NCI-H2227 (cell line): ENCODE data around the gene MMP26.
"Not testable (repeated sequence)": the region's sequence is repeated elsewhere in the genome, so short reads cannot be mapped to it uniquely, and the experiment has no call there.

ENCODE experiments used
- DNase-seq: peaks from one replicate; lab custom pipeline; 2025; ENCODE audit not compliant: unreplicated experiment; lab: John Stamatoyannopoulos, UW

MMP26 gene

GRCh38 chr11:4722616-4723534 is 18.3 kb downstream of the MMP26 start:
- DNase-seq, result not testable (repeated sequence)

- no peak for DNase-seq
These were observed 22.6 kb downstream of the MMP26 start for GRCh38 chr11:4727171-4727570.

- no peak for DNase-seq
These were observed 36.2 kb downstream of the MMP26 start for GRCh38 chr11:4740735-4741134.

GRCh38 chr11:4748438-4748837 is 43.9 kb downstream of the MMP26 start:
- DNase-seq, result no peak

GRCh38 chr11:4751201-4751600 is 46.6 kb downstream of the MMP26 start:
- no peak for DNase-seq
